GM23248 (cell line): Measurements from ENCODE around the gene DPP6. TPM values are rescaled to one million over a fixed set of nuclear protein-coding genes. Genes with fewer than 3 reads are reported as not detected.

Experiments used
- DNase-seq: peaks from one replicate; pipeline ENCODE4 v3.0.0-alpha.2; 2015
- H2AFZ ChIP-seq: fragments of 200-600 bp; sonication (generic); 2 replicates; pipeline ENCODE4 v1.6.1; 2016; ENCODE audit warnings: antibody characterized with exemption
- H3F3A ChIP-seq: fragments of 200-600 bp; sonication (generic); 2 replicates; pipeline ENCODE4 v1.6.1; 2016; ENCODE audit warnings: mild to moderate bottlenecking, antibody characterized with exemption, mixed run types; ENCODE audit not compliant: insufficient read depth
- H3K27ac ChIP-seq: fragments of 200-600 bp; sonication (generic); 2 replicates; pipeline ENCODE4 v1.5.1; 2016; ENCODE audit warnings: mild to moderate bottlenecking
- H3K27me3 ChIP-seq: fragments of 200-600 bp; sonication (generic); replicated peaks from 2 replicates; pipeline ENCODE4 v1.6.1; 2016; ENCODE audit warnings: mild to moderate bottlenecking; ENCODE audit not compliant: insufficient read depth
- H3K36me3 ChIP-seq: fragments of 200-600 bp; sonication (generic); 2 replicates; pipeline ENCODE4 v1.6.1; 2016; ENCODE audit warnings: low read depth, mild to moderate bottlenecking
- H3K4me1 ChIP-seq: fragments of 200-600 bp; sonication (generic); 2 replicates; pipeline ENCODE4 v1.6.1; 2016; ENCODE audit warnings: mild to moderate bottlenecking; ENCODE audit not compliant: insufficient read depth
- H3K4me2 ChIP-seq: fragments of 200-600 bp; sonication (generic); one replicate; pipeline ENCODE4 v1.6.1; 2016; ENCODE audit warnings: mild to moderate bottlenecking; ENCODE audit not compliant: unreplicated experiment
- H3K4me3 ChIP-seq: fragments of 200-600 bp; sonication (generic); 2 replicates; pipeline ENCODE4 v1.5.1; 2016; ENCODE audit warnings: mild to moderate bottlenecking
- H3K79me2 ChIP-seq: fragments of 200-600 bp; sonication (generic); 2 replicates; pipeline ENCODE4 v1.6.1; 2016; ENCODE audit warnings: mild to moderate bottlenecking; ENCODE audit not compliant: insufficient read depth
- H3K9ac ChIP-seq: fragments of 200-600 bp; sonication (generic); 2 replicates; pipeline ENCODE4 v1.6.1; 2016; ENCODE audit warnings: mild to moderate bottlenecking
- H3K9me2 ChIP-seq: fragments of 200-600 bp; sonication (generic); 2 replicates; pipeline ENCODE4 v1.6.1; 2016; ENCODE audit warnings: mixed run types, mild to moderate bottlenecking, moderate library complexity; ENCODE audit not compliant: insufficient read depth
- H3K9me3 ChIP-seq: fragments of 200-600 bp; sonication (generic); one replicate; pipeline ENCODE4 v1.6.1; 2017; ENCODE audit warnings: low read depth
- H4K20me1 ChIP-seq: fragments of 200-600 bp; sonication (generic); 2 replicates; pipeline ENCODE4 v1.6.0; 2016; ENCODE audit not compliant: insufficient read depth
- EZH2 ChIP-seq: fragments of 200-600 bp; sonication (generic); IDR thresholded peaks from 2 replicates; pipeline ENCODE4 v1.6.1; 2018; ENCODE audit warnings: antibody characterized with exemption, mild to moderate bottlenecking; ENCODE audit not compliant: insufficient read depth, poor library complexity, severe bottlenecking
- EZH2phosphoT487 ChIP-seq: fragments of 200-600 bp; sonication (generic); IDR thresholded peaks from 2 replicates; pipeline ENCODE4 v1.6.1; 2018; ENCODE audit warnings: antibody characterized with exemption, moderate library complexity, mild to moderate bottlenecking, low read depth; ENCODE audit not compliant: insufficient read depth
- WGBS, 2 experiments: methylation state at CpG; one replicate each; pipeline ENCODE4 v1.1.6; 2015 to 2017; ENCODE audit warnings: low lambda C conversion rate in 2 of 2, low coverage in 1 of 2; ENCODE audit errors: missing lambda C conversion rate in 2 of 2; 5-methylcytosine and 5-hydroxymethylcytosine counted together
- in situ Hi-C: fragments of 300-500 bp; cut with MboI; formaldehyde crosslinking; loops from 2 replicates; pipeline ENCODE4 v1.15.0; 2020
- polyA plus RNA-seq: library from polyadenylated mRNA; unstranded; fragments of >200 nt; fragmentation: Nextera tagmentation; extraction: Ambion mirVana; gene quantifications from 2 replicates; pipeline ENCODE4 v1.2.1, GENCODE V29; 2016
- total RNA-seq: library from RNA; depleted of rRNA; stranded (reverse); fragments of >200 nt; shearing (Covaris generic); gene quantifications from 2 replicates; pipeline ENCODE4 v1.2.3, GENCODE V29; 2014

Gene DPP6
- total and polyA plus RNA-seq, 2 experiments from 2014 or later: not detected

DNA sequence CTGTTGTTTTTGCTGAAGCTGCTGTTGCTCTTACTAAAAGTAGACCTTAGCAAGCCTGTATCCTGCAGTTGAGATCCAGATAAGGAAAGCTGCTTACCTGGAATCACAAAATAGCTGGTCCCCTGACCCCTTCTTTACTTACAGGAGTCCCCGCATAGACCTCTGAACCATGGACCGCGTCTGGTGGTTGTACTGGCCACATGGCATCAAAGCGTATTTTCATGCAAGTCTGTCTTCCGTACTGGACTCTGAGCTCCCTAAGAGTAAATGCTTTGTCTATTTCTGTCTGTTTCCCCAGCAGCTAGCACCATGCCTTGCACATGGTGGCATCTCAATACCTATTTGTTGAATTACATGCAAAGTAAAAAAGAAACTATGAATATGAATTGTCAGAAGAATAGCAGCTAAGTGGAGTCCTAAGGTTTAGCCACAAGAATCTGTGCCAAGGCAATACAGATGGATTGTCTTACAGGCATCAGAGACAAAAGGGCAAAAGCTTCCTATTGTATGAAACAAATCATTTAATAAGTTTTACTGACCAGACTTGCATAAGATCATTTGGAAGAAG is 791.6 kb downstream of the DPP6 start:
- Histone ChIP-seq H3K9me3 (peaks cover 1% of the 10 kb centered on the region), H3K27me3 (no peaks in the 10 kb centered on the region), H3F3A (no peaks in the 10 kb centered on the region), H3K27ac (no peak overlapping the region), H3K9me2 (no peaks in the 10 kb centered on the region), H3K4me3 (no peak overlapping the region), H3K9ac (no peak overlapping the region), H4K20me1 (no peaks in the 10 kb centered on the region), H2AFZ (no peak overlapping the region), H3K36me3 (no peaks in the 10 kb centered on the region), H3K79me2 (no peaks in the 10 kb centered on the region), H3K4me1 (no peaks in the 10 kb centered on the region), H3K4me2 (no peak overlapping the region)
- DNase-seq: no peak
- TF ChIP-seq EZH2 (no peak), EZH2phosphoT487 (no peak)
- in situ Hi-C loops: no loop called here
- 46 to 54% methylated on average over 5 of the region's 5 CpGs for WGBS, 2 experiments

DNA sequence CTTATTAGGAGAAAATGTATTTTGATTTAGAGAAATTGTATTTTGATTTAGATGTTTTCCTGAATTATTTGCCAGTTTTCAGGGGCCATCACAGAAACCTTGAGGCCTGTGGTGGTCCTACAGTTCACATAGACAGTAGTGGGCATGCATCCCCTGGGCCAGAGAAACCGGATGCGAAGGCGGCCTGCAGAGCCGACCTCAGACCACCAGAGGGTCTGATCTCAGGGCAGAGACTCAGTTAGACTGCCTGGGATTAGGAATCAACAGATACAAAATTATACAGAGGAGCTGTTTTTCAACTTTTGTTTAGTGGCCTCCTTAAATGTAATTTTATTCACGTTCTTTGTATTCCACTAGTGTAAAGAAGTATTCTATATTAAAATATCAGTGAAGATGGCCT is 792.3 kb downstream of the DPP6 start:
- no peaks in the 10 kb centered on the region for H3K79me2 ChIP-seq
- no peaks in the 10 kb centered on the region for H3K27me3 ChIP-seq
- no peak overlapping the region for H3K9ac ChIP-seq
- H3K4me3 ChIP-seq: no peak overlapping the region
- H3F3A ChIP-seq: no peaks in the 10 kb centered on the region
- no peak overlapping the region for H3K4me2 ChIP-seq
- H3K9me2 ChIP-seq: no peaks in the 10 kb centered on the region
- in situ Hi-C loops: no loop called here
- no peak overlapping the region for H3K27ac ChIP-seq
- 9 to 18% methylated on average over 5 of the region's 5 CpGs for WGBS, 2 experiments
- no peak for DNase-seq
- H3K36me3 ChIP-seq: no peaks in the 10 kb centered on the region
- no peaks in the 10 kb centered on the region for H3K4me1 ChIP-seq
- no peaks in the 10 kb centered on the region for H3K9me3 ChIP-seq
- TF ChIP-seq EZH2phosphoT487 (no peak), EZH2 (no peak)
- H2AFZ ChIP-seq: no peak overlapping the region
- H4K20me1 ChIP-seq: no peaks in the 10 kb centered on the region

DNA sequence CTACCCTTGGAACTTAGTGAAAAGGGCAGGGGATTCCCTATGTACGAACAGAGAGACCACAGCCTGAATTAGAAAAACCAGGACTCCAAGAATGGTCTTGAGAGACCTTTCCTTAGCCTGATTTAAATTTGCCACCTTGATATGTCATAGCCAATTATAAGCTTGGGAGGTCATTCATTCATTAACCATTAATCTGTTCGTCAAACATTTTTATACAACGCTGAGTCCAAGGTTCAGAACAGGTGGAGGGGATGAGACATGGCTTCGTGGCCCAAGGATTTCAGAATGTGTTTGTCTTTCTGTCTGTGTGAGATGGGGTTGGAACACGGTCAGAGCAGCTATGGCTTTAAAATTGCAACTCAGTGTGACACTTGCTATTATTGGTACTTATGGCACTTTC is 792.8 kb downstream of the DPP6 start:
- in situ Hi-C loops: no loop called here
- DNase-seq: no peak
- Histone ChIP-seq H3K9ac (no peak overlapping the region), H3K36me3 (no peaks in the 10 kb centered on the region), H3K9me3 (no peaks in the 10 kb centered on the region), H3K27me3 (no peaks in the 10 kb centered on the region), H3K9me2 (no peaks in the 10 kb centered on the region), H3K79me2 (no peaks in the 10 kb centered on the region), H2AFZ (no peak overlapping the region), H4K20me1 (no peaks in the 10 kb centered on the region), H3K4me3 (no peak overlapping the region), H3F3A (no peaks in the 10 kb centered on the region), H3K4me2 (no peak overlapping the region), H3K4me1 (no peaks in the 10 kb centered on the region), H3K27ac (no peak overlapping the region)
- TF ChIP-seq EZH2 (no peak), EZH2phosphoT487 (no peak)
- WGBS, 2 experiments: 10 to 22% methylated on average over 5 of the region's 5 CpGs

DNA sequence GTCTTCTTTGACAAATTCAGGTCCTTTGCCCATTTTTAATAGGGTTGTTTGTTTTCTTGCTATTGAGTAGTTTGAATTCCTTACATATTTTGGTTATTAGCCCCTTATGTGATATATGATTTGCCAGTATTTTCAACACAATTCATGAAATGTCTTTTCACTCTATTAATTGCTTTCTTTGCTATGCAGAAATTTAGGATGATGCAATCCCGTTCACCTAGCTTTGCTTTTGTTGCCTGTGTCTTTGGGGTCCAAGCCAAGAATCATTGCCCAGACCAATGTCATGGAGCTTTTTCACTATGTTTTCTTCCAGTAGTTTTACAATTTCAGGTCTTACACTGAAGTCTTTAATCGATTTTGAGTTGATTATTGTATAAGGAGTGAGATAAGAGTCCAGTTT is 796.3 kb downstream of the DPP6 start:
- no peaks in the 10 kb centered on the region for H3K79me2 ChIP-seq
- 3% methylated on average over 2 of the region's 2 CpGs for WGBS, 2 experiments
- in situ Hi-C loops: no loop called here

DNA sequence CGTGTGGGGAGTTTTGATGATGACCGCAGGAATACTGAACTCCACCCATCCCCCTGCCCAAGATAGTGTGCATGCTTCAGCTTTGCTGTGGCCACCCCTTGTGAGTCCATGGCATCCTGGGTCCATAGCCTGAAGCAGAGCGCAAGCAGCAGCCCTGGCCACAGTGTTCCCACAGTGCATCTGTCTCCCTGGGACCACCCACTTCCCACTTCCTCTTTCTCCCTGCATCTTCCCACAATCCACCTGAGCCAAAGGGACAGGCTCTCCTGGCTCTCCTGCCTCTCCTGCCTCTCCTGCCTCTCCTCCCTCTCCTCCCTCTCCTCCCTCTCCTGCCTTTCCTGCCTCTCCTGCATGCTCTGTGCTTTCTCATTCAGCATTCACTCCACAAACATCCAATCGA is 800.0 kb downstream of the DPP6 start:
- Histone ChIP-seq H3K9ac (no peak overlapping the region), H3K36me3 (no peaks in the 10 kb centered on the region), H4K20me1 (no peaks in the 10 kb centered on the region), H3K9me3 (peaks cover 3% of the 10 kb centered on the region), H3F3A (no peaks in the 10 kb centered on the region), H3K79me2 (no peaks in the 10 kb centered on the region), H3K4me2 (no peak overlapping the region), H3K4me3 (no peak overlapping the region), H3K4me1 (no peaks in the 10 kb centered on the region), H3K9me2 (no peaks in the 10 kb centered on the region), H3K27me3 (no peaks in the 10 kb centered on the region), H2AFZ (no peak overlapping the region), H3K27ac (no peak overlapping the region)
- no peak for DNase-seq
- 23 to 26% methylated on average over 4 of the region's 4 CpGs for WGBS, 2 experiments
- no peak for TF ChIP-seq EZH2phosphoT487
- TF ChIP-seq EZH2: no peak
- in situ Hi-C loops: no loop called here

More for the DNA sequence above, 796.3 kb downstream of the DPP6 start:
- H3K9ac ChIP-seq: no peak overlapping the region
- H3K9me2 ChIP-seq: no peaks in the 10 kb centered on the region
- H3K27me3 ChIP-seq: no peaks in the 10 kb centered on the region
- H3K4me1 ChIP-seq: no peaks in the 10 kb centered on the region
- TF ChIP-seq EZH2 (no peak), EZH2phosphoT487 (no peak)
- H3F3A ChIP-seq: no peaks in the 10 kb centered on the region
- H3K9me3 ChIP-seq: peaks cover 3% of the 10 kb centered on the region
- H2AFZ ChIP-seq: no peak overlapping the region
- no peak overlapping the region for H3K4me2 ChIP-seq
- no peak for DNase-seq
- no peaks in the 10 kb centered on the region for H3K36me3 ChIP-seq
- no peak overlapping the region for H3K27ac ChIP-seq
- H3K4me3 ChIP-seq: no peak overlapping the region
- no peaks in the 10 kb centered on the region for H4K20me1 ChIP-seq
